ENCODE measurements around the gene FLII. TPM values are rescaled to one million over a fixed set of nuclear protein-coding genes. Genes with fewer than 3 reads are reported as not detected.
A peak's percentile ranks its signal among the peaks of the same experiment; 100 is the strongest.

Gene FLII
- total and polyA plus RNA-seq, 12 donors, result 207 to 469 (median 292) TPM

DNA sequence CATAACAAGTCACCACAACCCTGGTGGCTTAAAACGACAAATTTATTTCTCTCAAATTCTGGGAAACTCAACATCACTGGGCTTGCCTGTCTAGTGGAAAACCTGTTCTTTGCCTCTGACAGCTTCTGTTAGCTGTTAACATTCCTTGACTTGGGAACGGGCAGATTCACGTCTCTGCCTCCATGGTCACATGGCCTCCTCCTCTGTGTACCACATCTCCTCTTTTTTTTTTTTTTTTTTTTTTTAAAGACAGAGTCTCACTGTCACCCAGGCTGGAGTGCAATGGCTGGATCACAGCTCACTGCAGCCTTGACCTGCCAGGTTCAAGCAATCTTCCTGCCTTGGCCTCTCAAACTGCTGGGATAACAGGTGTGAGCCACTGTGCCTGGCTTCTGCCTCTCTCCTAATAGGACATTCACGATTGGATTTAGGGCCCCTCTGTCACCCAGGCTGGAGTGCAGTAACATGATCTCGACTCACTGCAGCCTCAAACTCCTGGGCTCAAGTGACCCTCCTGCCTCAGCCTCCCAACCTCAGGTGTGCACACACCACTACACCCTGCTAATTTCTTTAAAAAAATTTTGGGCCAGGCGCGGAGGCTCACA lies 44.8 kb downstream of the FLII start:
- ATAC-seq (no peak), DNase-seq (no peak)
- Histone ChIP-seq H3K4me3 (no peak overlapping the region), H3K4me1 (peaks cover 0 to 12% (median 0%) of the 10 kb centered on the region in 9 donors), H3K36me3 (peaks cover 0 to 39% (median 19%) of the 10 kb centered on the region in 9 donors), H3K27me3 (no peaks in the 10 kb centered on the region), H3K27ac (no peak overlapping the region), H3K9me3 (no peaks in the 10 kb centered on the region)
- TF ChIP-seq, protein P1, sequence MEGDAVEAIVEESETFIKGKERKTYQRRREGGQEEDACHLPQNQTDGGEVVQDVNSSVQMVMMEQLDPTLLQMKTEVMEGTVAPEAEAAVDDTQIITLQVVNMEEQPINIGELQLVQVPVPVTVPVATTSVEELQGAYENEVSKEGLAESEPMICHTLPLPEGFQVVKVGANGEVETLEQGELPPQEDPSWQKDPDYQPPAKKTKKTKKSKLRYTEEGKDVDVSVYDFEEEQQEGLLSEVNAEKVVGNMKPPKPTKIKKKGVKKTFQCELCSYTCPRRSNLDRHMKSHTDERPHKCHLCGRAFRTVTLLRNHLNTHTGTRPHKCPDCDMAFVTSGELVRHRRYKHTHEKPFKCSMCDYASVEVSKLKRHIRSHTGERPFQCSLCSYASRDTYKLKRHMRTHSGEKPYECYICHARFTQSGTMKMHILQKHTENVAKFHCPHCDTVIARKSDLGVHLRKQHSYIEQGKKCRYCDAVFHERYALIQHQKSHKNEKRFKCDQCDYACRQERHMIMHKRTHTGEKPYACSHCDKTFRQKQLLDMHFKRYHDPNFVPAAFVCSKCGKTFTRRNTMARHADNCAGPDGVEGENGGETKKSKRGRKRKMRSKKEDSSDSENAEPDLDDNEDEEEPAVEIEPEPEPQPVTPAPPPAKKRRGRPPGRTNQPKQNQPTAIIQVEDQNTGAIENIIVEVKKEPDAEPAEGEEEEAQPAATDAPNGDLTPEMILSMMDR (IDR thresholded peaks at IDR 0.05), result no peak
- intact Hi-C loops (cut with DNase I), result loop anchor here in 3 of 10 donors (5.0 to 10.0 kb wide), 2 partner anchors 69 to 71 kb away; no protein-coding TSS in a partner anchor
- 66 to 69% methylated on average over 7 of the region's 7 CpGs for WGBS, 2 donors

DNA sequence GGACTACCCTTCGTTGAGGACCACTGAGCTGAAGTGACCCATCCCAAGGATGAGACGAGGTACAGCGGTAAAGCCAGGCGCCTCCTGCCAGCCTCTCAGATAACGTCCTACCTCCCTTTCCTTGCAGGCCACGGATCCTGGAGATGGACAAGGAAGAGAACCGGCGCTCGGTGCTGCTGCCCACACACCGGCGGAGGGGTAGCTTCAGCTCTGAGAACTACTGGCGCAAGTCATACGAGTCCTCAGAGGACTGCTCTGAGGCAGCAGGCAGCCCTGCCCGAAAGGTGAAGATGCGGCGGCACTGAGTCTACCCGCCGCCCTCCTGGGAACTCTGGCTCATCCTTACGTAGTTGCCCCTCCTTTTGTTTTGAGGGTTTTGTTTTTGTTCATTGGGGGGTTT lies 50.4 kb downstream of the FLII start:
- DNase-seq, result no peak
- 86 to 88% methylated on average over 19 of the region's 19 CpGs for WGBS, 2 donors
- Histone ChIP-seq H3K4me1 (peaks cover 0 to 33% (median 14%) of the 10 kb centered on the region in 9 donors), H3K27ac (no peak overlapping the region), H3K27me3 (no peaks in the 10 kb centered on the region), H3K36me3 (peaks cover 0 to 95% (median 46%) of the 10 kb centered on the region in 9 donors), H3K9me3 (no peaks in the 10 kb centered on the region), H3K4me3 (no peak overlapping the region)
- TF ChIP-seq, protein P1 (IDR thresholded peaks at IDR 0.05), result no peak
- intact Hi-C loops (cut with DNase I), result loop anchor here in 2 of 10 donors (10.0 kb wide), 2 partner anchors 63 to 107 kb away; partner anchors contain the start of genes SMCR8 (in 1 of the 2) and TOP3A (in 1 of the 2)
- ATAC-seq, result no peak

DNA sequence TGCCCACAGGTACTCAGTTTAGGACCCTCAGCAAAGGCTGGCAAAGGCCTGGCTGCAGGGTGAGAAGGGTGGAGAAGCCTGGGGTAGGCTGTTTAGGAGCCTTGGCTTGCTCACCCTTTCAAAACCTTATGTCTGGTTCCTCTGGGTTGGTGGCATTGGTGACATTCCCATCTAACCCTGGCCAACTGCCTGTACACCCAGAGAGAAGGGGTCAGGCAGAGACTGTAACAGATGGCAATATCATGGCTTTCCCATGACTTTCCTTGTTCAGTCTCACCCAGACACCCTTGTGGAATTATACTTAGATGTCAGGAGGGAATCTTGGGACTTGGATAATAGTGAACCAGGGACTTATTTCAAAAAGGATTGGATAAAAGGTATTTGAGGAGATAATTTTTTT lies 51.6 kb downstream of the FLII start:
- no peak overlapping the region for H3K4me3 ChIP-seq
- H3K36me3 ChIP-seq, result peaks cover 0 to 100% (median 46%) of the 10 kb centered on the region in 9 donors
- H3K27ac ChIP-seq, result no peak overlapping the region
- DNase-seq (no peak), ATAC-seq (no peak)
- intact Hi-C loops (cut with DNase I), result loop anchor here in 2 of 10 donors (10.0 kb wide), 2 partner anchors 62 to 108 kb away; partner anchors contain the start of genes SMCR8 (in 1 of the 2) and TOP3A (in 1 of the 2)
- no peaks in the 10 kb centered on the region for H3K9me3 ChIP-seq
- H3K4me1 ChIP-seq, result peaks cover 0 to 43% (median 19%) of the 10 kb centered on the region in 9 donors
- no peaks in the 10 kb centered on the region for H3K27me3 ChIP-seq
- TF ChIP-seq, protein P1 (IDR thresholded peaks at IDR 0.05), result no peak

DNA sequence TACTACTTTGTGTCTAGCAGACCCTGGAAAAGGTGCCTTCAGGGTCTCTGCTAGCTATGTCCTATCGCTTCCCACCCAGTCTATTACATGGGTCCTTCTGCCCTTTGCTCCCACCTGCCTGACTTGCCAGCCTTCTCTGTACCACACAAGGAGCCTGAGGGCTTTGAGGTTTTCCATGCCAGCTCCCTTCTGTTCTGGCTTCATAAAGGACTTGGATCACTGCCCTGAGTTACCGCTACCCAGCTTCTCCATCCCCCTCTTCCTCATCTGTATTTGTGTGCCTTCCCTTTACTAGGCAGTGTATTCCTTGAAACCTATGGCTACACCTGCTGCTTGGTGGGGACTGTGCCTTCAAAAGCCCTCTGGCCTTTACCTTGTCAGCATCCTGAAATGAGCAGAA lies 52.7 kb downstream of the FLII start:
- Histone ChIP-seq H3K4me1 (peaks cover 0 to 54% (median 27%) of the 10 kb centered on the region in 9 donors), H3K9me3 (no peaks in the 10 kb centered on the region), H3K27me3 (no peaks in the 10 kb centered on the region), H3K4me3 (no peak overlapping the region), H3K36me3 (peaks cover 0 to 98% (median 46%) of the 10 kb centered on the region in 9 donors), H3K27ac (no peak overlapping the region)
- intact Hi-C loops (cut with DNase I), result loop anchor here in 2 of 10 donors (10.0 kb wide), 2 partner anchors 61 to 109 kb away; partner anchors contain the start of genes SMCR8 (in 1 of the 2) and TOP3A (in 1 of the 2)
- TF ChIP-seq, protein P1 (IDR thresholded peaks at IDR 0.05), result no peak
- no peak for DNase-seq
- peak in 2 of 8 donors; percentile 16 to 37 for ATAC-seq
- 73% methylated on average over 2 of the region's 2 CpGs for WGBS, 2 donors
